ENCODE measurements around the gene PLK3.
"Not testable (repeated sequence)": the region's sequence is repeated elsewhere in the genome, so short reads cannot be mapped to it uniquely, and the experiment has no call there.

PLK3 gene

DNA sequence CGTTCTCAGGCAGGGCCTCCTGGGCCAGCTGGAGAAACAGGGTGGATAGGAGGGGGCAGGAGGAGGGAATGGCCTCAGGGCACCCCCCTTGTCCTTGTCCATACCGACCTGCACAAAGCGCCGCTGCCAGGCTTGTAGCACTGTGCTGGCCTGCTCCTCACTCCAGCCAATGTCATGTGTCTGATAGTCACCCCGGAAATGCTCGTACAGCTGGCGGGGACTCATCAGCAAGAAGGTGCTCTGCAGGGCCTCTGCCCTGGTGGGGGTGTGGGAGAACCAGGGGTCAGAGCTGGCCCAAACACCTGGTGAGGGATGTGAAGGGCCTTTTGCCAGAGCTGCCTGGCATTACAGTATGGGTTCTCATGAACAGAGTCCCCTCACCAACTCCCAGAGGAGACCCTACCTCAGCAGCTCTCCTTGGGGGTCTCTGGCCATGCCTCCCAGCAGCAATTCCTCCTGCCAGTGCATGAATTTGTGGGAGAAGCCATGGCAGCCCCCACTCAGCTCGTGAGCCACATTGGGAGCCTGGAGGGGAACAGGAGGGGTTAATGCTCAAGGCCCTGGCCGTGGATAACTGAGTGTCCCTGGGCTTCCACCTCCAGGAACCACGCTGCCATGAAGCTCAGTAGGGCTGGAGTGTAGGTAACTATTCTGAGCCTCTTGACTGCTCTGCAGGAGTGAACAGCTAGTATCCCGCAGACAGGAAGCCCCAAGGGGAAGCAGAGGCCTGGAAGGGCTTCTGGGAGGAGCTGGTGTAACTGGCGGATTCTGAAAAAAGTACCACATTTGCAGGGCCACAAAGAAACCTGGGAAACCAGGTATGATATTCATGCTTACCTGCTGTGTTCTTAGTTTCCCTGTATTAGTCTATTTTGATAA lies 29.6 kb downstream of the PLK3 start:
- DNase-seq = no peak

DNA sequence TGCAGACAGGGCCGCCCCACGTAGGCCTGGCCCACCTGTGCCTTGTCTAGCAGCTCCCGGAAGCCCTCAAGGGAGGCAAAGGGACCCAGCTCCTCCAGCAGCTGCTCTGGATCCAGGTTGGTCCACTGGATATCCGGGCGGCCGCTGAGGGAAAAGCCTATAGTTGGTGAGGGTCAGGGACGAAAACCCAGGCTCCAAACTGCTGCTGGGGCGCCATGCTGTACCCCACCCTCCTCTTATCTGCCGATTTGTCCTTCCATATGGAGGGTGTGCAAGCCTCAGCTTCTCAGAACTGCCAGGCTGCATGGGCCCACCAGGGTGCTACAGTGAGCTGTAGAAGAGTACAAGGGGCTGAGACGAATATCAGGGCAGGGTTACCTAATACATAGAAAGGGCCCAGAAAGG lies 30.7 kb downstream of the PLK3 start:
- no peak for DNase-seq

DNA sequence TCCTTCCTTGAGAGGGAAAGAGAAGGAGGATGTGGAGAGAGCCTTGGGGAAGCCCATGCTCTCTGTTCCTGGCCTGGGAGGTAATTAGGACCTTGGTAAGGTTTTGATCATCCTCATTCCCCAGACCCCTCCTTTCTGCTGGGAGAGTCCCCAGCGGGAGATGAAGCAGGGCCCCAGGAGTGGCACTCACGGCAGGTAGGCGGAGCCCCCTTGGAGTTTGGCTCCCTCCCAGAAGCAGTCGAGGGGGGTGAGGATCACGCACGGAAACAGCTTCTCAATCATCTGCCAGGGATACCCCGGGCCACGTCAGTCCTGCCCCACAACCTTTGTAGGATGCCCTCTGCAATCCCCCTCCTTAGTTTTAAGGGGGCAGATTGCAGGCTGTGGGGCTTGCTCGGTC lies 31.3 kb downstream of the PLK3 start:
- peak; percentile 8 for DNase-seq

DNA sequence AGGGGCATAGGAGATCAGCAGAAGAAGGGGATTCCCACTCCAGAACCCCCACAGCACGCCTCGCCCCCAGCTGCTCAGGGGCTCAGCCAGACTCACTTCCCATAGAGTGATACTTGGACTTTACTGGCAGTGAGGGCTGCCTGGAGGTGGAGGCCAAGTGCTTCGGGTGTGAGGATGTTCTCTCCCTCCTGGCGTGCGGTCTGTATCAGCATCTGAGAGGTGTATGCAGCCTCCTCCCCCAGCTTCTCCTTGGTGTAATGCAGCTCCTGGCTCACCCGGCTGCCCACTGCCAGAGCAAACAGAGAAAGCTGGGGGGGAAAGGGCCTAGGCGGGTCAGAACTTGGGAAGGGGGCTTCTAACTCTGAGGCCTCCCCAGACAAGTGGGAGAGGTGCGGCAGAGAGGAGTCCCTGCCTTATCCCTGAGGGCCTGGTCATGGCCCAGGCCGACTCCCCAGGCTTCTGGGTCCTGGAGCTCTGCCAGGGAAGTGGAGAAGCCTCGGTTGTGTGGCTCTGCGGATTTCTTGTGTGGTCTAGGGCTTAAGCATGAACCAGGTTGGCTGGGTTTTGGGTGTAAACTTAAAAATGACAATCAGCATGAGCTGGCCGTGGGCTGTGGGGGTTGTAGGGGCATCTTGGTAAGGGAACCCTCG lies 32.0 kb downstream of the PLK3 start:
- no peak for DNase-seq

DNA sequence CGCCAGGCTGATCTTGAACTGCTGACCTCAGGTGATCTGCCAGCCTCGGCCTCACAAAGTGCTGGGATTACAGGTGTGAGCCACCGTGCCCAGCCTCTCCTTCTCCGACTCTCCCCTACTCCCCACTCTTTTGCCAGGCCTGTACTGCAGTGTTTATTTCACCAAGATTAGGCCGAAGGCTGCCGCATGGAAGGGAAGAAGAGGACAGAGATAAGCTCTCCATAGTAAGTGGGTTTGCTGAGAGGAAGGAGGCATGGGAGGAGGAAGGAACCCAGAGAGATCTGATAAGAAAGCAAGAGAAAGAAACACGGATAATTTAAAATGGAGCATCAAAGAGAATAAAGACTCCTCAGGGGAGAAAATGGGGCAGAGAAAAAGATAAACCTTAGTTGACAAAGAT lies 34.2 kb downstream of the PLK3 start:
- no peak for DNase-seq

DNA sequence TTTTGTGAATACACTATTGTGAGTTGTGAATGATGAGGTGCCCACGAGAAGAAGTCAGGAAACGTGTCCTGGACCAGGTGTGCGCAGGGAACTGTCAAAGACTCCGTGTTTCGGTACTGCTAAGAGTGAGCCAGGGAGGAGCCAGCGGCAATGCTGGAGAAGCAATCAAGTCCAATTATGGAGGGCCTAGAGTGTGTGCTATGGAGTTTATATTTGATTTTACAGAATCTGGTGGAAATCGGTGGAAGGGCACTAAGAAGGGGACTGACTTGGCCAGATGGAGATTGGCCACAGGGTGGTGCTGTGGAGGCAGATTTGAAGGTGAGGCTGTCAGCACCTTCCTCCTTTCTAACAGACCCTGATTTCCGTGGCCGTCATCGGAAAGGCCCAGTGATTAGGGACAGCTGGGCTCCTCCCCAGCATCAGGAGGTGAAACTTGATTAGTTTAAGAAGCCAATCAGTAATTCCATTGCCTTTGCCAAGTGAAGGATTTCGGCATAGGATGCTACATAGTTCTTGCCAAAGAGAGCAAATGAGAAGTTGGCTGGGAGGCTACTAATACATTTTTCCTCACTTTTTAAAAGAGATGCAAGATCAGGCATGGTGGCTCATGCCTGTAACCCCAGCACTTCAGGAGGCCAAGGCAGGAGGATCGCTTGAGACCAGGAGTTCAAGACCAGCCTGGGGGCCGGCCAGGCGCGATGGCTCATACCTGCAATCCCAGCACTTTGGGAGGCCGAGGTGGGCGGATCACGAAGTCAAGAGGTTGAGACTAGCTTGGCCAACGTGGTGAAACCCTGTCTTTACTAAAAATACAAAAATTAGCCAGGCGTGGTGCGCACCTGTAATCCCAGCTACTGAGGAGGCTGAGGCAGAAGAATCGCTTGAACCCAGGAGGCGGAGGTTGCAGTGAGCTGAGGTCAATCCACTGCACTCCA lies 35.8 kb downstream of the PLK3 start:
- DNase-seq = peak; percentile 83

DNA sequence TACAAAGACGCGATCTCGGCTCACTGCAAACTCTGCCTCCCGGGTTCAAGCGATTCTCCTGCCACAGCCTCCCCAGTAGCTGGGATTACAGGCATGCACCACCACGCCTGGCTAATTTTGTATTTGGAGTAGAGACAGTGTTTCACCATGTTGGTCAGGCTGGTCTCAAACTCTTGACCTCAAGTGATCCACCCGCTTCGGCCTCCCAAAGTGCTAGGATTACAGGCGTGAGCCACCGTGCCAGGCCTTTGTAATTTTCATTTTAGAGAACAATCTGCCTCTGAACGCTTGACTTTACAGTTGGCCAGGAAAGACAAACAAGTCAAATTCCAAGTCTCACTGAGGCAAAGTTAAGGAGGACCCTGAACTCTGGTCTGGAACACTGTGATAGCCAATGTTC lies 38.1 kb downstream of the PLK3 start:
- not testable (repeated sequence) for DNase-seq

DNA sequence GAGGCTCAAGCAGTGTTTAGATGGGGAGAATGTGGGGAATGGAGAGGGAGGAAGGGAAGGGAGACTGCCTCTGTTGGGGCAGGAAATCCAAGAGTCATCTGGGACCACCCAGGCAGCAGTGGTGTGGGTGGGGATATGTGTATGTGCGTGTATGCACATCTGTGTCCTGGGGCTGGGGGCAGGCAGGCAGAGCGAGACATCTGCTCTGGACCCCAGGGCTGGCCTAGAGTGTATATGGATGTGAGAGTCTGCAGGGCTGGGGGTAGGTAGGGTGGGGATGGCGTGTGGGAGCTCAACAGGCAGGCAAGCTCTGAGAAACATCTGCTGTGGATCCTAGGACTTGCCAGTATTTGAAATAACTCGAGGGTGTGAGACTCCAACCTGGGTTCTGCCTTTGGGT lies 39.4 kb downstream of the PLK3 start:
- no peak for DNase-seq

DNA sequence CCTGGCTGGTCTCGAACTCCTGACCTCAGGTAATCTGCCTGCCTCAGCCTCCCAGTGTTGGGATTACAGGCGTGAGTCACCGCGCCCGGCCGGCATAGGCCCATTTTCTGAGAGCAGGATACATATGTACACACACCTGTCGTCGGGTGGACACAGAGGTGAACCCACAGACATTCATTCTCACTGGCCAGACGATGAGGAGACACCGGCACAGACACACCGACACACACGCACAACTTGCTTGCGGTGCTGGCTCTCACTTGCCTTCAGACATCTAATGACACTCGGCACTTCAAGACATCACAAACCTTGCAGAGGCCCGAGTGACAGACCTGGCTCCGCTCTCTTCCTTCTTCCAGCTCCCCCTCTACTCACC lies 42.3 kb downstream of the PLK3 start:
- DNase-seq = peak; percentile 19

DNA sequence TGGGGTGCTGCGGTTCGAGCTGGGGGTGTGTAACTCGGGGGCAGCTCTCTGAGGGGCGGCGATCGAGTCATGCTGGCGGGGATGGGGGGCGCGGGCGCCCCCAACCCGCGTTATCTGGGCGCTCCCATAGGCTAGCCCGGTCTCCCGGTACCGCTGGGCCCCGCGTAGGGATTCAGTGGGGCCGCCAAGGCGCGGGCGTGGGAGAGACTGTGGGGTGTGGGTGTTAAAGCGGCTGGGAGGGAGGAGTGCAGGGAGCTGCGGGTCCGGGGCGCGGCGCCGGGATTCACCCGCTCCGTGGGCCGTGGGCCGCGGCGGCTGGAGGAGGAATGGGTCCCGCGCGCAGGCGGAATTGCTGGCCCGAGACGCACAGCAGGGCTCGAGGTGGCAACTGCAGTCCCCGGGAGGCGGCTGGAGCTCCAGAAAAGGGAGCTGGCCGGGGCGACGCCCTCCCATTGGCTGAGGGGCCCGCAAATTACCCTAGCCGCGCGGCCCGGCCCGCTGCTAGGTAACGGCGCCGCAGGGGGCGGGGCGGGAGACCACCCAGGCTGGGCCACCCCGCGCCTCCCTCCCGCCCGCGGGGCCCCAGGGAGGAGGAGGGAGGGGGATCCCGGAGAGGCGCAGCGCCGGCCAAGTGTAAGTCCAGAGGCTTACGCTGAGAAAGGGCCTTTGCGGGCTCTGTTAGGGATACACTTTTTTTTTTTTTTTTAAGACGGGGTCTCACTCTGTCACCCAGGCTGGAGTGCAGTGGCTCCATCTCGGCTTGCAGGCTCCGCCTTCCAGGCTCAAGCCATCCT lies 42.9 kb downstream of the PLK3 start, which contains the start of gene PTCH2:
PTCH2 (minus strand) TSS at position 392 of the 794 bp plus-strand sequence; CDS start at position 71, 321 bp downstream.
- DNase-seq = peak; percentile 91

DNA sequence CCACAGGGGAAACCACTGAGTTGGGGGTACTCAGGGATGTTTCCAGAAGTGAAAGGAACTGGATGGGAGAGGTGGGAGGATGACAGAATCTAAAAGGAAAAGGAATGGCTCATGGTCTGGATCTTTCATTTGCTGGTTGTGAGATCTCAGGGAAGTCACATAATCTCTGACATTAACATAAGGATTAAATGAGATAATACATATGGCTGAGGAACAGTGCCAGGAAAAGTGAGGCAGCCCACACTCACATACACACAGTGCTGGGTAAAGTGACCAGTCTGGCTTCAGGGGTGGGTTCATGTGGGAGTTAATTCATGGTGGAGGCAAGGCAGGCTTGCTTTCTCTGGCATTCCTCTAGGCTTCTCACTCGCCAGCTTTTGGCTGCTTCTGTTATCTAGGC lies 46.8 kb downstream of the PLK3 start:
- no peak for DNase-seq

DNA sequence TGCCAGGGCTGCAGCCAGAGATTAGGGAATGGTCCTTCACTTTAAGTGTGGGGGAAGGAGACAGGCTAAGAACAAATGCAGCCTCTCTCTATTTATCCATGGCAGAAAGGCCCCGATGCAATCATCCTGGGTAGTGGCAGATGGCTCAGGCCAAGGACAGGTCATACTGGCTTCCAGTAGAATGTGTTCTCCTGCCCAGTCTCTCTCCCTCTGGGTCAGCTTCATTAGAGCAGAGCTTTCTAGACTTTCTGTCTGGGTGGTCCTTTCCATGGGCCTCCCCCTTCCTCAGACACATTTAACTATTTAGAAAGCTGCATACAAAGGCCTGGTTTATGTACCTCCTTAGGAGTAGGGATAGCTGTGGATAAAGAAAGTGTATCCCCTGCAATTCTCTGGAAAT lies 47.7 kb downstream of the PLK3 start:
- DNase-seq = no peak

DNA sequence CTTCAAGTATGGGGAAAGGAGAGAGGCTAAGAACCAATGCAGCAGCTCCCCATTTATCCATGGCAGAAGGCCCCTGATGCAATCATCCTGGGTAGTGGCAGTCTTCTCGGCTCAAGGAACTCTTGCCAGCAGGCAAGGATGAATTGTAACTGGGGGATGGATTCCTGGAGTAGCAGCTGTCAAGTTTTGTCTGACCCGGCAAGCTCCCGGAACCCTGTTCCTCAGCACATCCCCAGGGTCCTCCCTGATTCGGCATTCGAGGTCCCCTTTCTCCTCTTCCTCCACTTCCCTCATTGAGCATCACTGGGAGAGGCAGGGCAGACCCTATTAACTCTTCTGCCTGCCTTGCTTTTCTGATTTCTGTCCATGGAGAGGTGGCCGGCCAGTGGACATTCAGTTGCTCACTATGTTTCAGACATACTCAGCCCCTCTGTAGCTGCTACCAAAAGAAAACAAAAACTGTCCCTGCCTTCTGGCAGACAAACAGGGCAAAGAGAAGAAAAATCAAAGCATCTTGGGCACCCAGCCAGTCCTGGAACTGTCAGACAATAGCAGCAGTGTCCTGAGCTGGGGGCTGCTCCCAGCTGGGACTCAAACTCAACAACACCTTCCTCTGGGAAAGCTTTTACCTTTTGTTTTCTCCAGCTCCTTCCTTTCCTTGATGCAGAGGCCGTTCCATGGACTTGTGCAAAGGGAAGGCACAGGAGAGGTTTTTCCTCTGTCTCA lies 48.4 kb downstream of the PLK3 start:
- no peak for DNase-seq

DNA sequence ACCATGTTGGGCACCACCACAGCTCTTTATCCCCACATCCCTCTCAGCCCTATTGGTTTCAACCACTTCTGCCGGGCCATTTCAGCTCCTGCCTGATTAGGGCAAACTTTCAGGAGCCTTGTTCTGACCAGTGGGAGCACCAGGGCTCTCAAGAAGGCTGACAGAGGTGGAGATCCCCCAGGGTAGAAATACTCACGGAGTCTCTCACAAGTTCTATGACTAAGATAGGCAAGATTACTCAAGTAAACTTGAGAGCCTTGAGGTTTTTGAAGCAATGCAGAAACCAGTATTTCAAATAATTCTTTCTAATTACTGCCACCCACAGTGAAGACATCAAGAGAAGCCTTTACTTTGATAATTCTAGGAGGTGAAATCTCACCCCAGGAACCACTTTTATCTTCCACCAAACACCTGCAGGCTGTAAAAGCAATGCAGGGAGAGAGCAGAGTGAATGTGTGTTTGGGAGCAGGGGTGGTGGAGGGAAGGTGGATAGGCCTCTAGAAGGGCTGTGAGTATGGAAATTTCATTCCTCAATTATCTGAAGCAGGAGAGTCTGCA lies 49.5 kb downstream of the PLK3 start:
- DNase-seq = no peak

DNA sequence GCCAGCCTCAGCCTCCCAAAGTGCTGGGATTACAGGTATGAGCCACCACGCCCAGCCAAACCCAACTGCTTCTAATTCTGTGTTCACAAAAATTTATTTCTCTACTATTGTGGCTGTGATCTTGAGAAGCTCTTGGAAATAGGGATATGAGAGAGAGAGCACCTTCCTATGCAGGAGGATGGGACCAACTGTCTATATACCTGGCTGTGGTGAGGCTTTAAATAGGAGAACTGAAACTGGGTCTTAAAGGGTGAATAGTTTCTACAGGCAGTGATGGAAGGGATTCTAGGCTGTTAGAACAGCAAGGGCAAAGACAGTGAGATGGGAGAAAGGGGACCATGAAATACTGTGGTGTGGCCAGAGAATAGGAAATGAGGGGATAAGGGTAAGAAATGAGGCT lies 51.1 kb downstream of the PLK3 start:
- DNase-seq = no peak

DNA sequence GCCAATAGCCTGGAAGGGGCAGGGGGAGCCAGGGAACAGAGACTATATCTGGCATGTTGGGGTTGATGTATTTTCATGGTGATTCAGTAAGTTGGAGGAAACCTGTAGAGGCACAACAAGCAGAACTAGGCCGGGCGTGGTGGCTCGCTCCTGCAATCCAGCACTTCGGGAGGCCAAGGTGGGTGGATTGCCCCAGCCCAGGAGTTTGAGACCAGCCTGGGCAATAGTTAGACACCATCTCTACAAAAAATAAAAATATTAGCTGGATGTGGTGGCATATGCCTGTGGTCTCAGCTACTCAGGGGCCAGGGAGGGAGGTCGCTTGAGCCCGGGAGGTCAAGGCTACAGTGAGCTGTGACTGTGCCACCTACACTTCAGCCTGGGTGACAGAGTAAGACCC lies 53.0 kb downstream of the PLK3 start:
- DNase-seq = no peak

DNA sequence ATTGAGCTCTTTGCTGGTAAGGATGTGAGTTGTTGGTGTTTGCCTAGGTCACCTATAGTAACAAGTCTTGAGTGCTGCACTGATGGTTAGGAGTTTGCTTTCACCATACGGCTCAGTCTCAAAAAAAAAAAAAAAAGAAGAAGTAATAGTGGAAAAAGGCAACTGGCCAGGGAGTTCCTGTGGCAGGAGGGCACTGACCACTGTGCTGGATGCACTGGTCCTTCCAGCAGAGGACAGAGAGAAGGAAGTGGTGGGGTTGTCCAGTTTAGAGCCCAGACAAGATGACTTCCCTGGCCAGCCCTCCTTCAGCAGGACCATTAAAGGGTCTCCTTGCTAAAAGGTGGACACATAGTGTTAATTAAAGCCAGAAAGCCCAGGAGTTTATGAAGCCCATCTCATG lies 54.8 kb downstream of the PLK3 start:
- no peak for DNase-seq
